GM19023 (cell line): ENCODE results near the gene ACAP3.

Experiments used
- ATAC-seq: cut with Tn5 transposase; IDR thresholded peaks from one replicate; pipeline ENCODE4 v1.9.1; 2021; ENCODE audit warnings: mild to moderate bottlenecking, moderate library complexity; ENCODE audit not compliant: unreplicated experiment

ACAP3 gene

GRCh38 chr1:1307923-1308755 lies at the start of gene ACAP3, which contains the start of gene PUSL1:
Gene ACAP3, minus strand, starts transcription at chr1:1307930. Its CDS starts 115 bp downstream, at chr1:1307815.
Gene PUSL1, plus strand, starts transcription at chr1:1308597. Its CDS starts 47 bp downstream, at chr1:1308644.
- ATAC-seq, result peak; percentile 62

GRCh38 chr1:1356796-1357401 lies 49.2 kb upstream of the ACAP3 start:
- ATAC-seq, result no peak

- no peak for ATAC-seq
Observed at GRCh38 chr1:1356166-1356795, 48.6 kb upstream of the ACAP3 start.

- ATAC-seq, result no peak
Observed at GRCh38 chr1:1355416-1355815, 47.7 kb upstream of the ACAP3 start.

GRCh38 chr1:1354271-1355247 lies 46.8 kb upstream of the ACAP3 start:
- ATAC-seq, result no peak

GRCh38 chr1:1353389-1354151 lies 45.8 kb upstream of the ACAP3 start:
- ATAC-seq, result no peak

- no peak for ATAC-seq
Observed at GRCh38 chr1:1352786-1353388, 45.2 kb upstream of the ACAP3 start.

GRCh38 chr1:1351511-1352427 lies 44.0 kb upstream of the ACAP3 start:
- ATAC-seq, result no peak

GRCh38 chr1:1349256-1350012 lies 41.7 kb upstream of the ACAP3 start, which contains the start of gene DVL1:
Gene DVL1, minus strand, starts transcription at chr1:1349418. Its CDS starts 353 bp downstream, at chr1:1349065.
- peak; percentile 62 for ATAC-seq

GRCh38 chr1:1348420-1349255 lies 40.9 kb upstream of the ACAP3 start:
- peak; percentile 22 for ATAC-seq

- no peak for ATAC-seq
Observed at GRCh38 chr1:1347663-1348419, 40.1 kb upstream of the ACAP3 start.

- ATAC-seq, result no peak
Observed at GRCh38 chr1:1347026-1347595, 39.4 kb upstream of the ACAP3 start.

- ATAC-seq, result no peak
Observed at GRCh38 chr1:1346501-1346890, 38.8 kb upstream of the ACAP3 start.

- no peak for ATAC-seq
Observed at GRCh38 chr1:1345860-1346500, 38.2 kb upstream of the ACAP3 start.

- no peak for ATAC-seq
Observed at GRCh38 chr1:1345384-1345783, 37.7 kb upstream of the ACAP3 start.
